GM19099 (cell line): ENCODE results near the gene ZNF544.

Experiments
- POLR2A ChIP-seq: IDR thresholded peaks from 3 replicates; pipeline ENCODE4 v1.6.1; 2011; ENCODE audit warnings: low read depth; ENCODE audit not compliant: insufficient read length; ENCODE audit errors: extremely low read depth

ZNF544 gene

GRCh38 chr19:58311345-58311865, 82.7 kb downstream of the ZNF544 start:
- no peak for TF ChIP-seq POLR2A
